Measurements from ENCODE around the gene EXTL2.

- TF ChIP-seq CTCF (IDR thresholded peaks at IDR 0.05) (no peak), POLR2A (IDR thresholded peaks at IDR 0.05) (no peak), POLR2AphosphoS5 (IDR thresholded peaks at IDR 0.05) (no peak), EP300 (IDR thresholded peaks at IDR 0.05) (no peak)
These were observed 46.5 kb upstream of the EXTL2 start for GRCh38 chr1:100941098-100941527.

All from stomach (tissue), 4 donors.